SJSA1 (cell line): ENCODE results near the gene RNF7. TPM values are rescaled to one million over a fixed set of nuclear protein-coding genes. Genes with fewer than 3 reads are reported as not detected.
A peak's percentile ranks its signal among the peaks of the same experiment; 100 is the strongest.
"Not testable (repeated sequence)": the region's sequence is repeated elsewhere in the genome, so short reads cannot be mapped to it uniquely, and the experiment has no call there.

Experiments
- DNase-seq, 2 experiments: peaks; one replicate each; pipeline ENCODE4 v3.0.0-alpha.2; 2015 to 2020; ENCODE audit warnings: low spot score in 2 of 2, low read depth in 1 of 2
- H3K27ac ChIP-seq: fragments of 250-450 bp; sonication (Bioruptor Pico); 2 replicates; pipeline ENCODE4 v1.5.1; 2020; ENCODE audit warnings: mild to moderate bottlenecking, moderate library complexity
- H3K27me3 ChIP-seq: fragments of 250-450 bp; sonication (Bioruptor Pico); replicated peaks from 2 replicates; pipeline ENCODE4 v1.5.1; 2020; ENCODE audit warnings: mild to moderate bottlenecking, moderate library complexity
- H3K36me3 ChIP-seq: fragments of 250-450 bp; sonication (Bioruptor Pico); 2 replicates; pipeline ENCODE4 v1.5.1; 2020; ENCODE audit warnings: mild to moderate bottlenecking
- H3K4me1 ChIP-seq: fragments of 250-450 bp; sonication (Bioruptor Pico); replicated peaks from 2 replicates; pipeline ENCODE4 v1.6.1; 2021; ENCODE audit warnings: mild to moderate bottlenecking
- H3K4me3 ChIP-seq: fragments of 250-450 bp; sonication (Bioruptor Pico); 2 replicates; pipeline ENCODE4 v1.5.1; 2020; ENCODE audit warnings: mild to moderate bottlenecking
- H3K9me3 ChIP-seq: fragments of 250-450 bp; sonication (Bioruptor Pico); replicated peaks from 2 replicates; pipeline ENCODE4 v1.5.1; 2020; ENCODE audit warnings: mild to moderate bottlenecking
- total RNA-seq: library from RNA; depleted of rRNA; stranded (reverse); fragments of >200 nt; shearing (Covaris generic); gene quantifications from 2 replicates; pipeline ENCODE4 v1.2.3, GENCODE V29; 2014

Gene RNF7
- total RNA-seq, 1 experiment from 2014 or later: 150 TPM

DNA sequence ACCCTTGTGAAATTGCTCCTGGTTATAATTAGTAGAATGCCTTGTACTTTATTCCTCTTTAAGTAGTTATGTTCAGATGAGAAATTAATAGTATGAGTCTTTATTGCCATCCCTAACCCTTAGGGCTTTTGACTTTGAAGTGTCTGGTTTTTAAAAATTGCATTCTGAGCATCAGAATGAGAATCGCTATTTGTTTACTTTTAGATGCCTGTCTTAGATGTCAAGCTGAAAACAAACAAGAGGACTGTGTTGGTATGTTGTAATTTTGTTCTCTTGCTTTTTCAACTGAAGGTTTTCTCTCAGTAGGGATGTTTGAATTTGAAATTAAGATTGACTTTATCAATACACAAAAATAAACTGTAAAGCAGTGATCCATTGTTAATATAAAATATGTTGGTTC, 5.2 kb downstream of the RNF7 start:
- Histone ChIP-seq H3K36me3 (peaks cover 83% of the 10 kb centered on the region), H3K4me1 (peaks cover 45% of the 10 kb centered on the region), H3K9me3 (no peaks in the 10 kb centered on the region), H3K27ac (no peak overlapping the region), H3K27me3 (no peaks in the 10 kb centered on the region), H3K4me3 (no peak overlapping the region)
- no peak for DNase-seq

DNA sequence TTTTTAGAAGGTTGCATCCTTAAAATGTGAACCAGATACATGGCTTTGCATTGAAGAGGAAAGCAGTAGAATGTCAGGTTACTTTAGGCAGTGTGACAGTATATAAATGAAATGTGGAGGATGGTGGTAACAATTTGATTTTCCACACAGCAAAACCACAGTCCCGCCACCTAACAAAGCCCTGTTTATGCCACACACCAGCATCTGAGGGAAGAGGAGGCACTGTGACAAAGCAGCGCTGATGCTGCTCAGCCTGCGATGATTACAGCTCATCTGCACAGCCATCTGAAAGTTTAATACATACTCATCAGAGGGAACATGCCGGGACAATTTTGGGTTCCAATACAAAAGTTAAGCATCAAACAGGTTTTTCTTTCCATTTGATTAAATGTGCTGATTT, 8.9 kb downstream of the RNF7 start:
- no peaks in the 10 kb centered on the region for H3K9me3 ChIP-seq
- H3K4me3 ChIP-seq: no peak overlapping the region
- DNase-seq: peak; percentile 49 to 52
- peaks cover 31% of the 10 kb centered on the region for H3K4me1 ChIP-seq
- H3K27ac ChIP-seq: no peak overlapping the region
- H3K36me3 ChIP-seq: peaks cover 83% of the 10 kb centered on the region
- no peaks in the 10 kb centered on the region for H3K27me3 ChIP-seq

DNA sequence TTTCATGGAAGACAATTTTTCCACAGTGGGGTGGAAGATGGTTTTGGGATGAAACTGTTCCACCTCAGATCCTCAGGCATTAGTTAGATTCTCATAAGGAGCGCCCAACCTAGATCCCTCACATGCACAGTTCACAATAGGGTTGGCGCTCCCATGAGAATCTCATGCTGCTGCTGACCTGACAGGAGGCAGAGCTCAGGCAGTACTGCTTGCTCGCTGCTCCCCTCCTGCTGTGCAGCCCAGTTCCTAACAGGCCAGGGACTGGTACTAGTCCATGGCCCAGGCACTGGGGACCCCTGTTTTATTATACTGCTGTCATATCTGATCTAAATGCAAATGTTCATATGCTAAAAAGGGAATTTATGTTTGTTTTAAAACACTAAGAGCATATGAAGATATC, 15.3 kb downstream of the RNF7 start:
- no peaks in the 10 kb centered on the region for H3K4me1 ChIP-seq
- peaks cover 32% of the 10 kb centered on the region for H3K36me3 ChIP-seq
- no peak overlapping the region for H3K27ac ChIP-seq
- no peak for DNase-seq
- H3K9me3 ChIP-seq: no peaks in the 10 kb centered on the region
- H3K27me3 ChIP-seq: no peaks in the 10 kb centered on the region
- H3K4me3 ChIP-seq: no peak overlapping the region

DNA sequence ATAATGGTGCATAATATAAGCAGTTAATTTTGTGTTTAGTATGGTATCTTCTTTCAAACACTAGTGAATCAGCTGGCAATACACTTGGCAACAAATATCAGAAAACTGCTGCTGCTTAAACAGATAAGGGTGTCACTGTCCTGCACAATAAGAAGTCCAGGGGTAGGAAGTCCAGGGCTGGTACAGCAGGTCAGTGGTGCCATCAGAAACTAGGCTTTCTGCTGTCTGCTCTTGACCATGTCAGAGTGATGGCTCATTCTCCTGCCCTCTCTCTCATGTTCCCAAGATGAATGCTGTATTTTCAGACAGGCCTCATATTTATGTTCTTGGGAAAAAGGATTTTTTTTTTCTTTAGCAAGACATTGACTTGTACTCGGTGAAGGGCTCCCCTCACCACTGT, 15.9 kb downstream of the RNF7 start:
- Histone ChIP-seq H3K36me3 (peaks cover 26% of the 10 kb centered on the region), H3K27me3 (no peaks in the 10 kb centered on the region), H3K4me3 (no peak overlapping the region), H3K9me3 (no peaks in the 10 kb centered on the region), H3K4me1 (no peaks in the 10 kb centered on the region), H3K27ac (no peak overlapping the region)
- no peak for DNase-seq

DNA sequence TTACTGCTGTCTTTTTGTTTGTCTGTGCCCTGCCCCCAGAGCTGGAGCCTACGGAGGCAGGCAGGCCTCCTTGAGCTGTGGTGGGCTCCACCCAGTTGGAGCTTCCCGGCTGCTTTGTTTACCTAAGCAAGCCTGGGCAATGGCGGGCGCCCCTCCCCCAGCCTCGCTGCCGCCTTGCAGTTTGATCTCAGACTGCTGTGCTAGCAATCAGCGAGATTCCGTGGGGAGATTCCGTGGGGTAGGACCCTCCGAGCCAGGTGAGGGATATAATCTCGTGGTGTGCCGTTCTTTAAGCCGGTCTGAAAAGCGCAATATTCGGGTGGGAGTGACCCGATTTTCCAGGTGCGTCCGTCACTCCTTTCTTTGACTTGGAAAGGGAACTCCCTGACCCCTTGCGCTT, 24.5 kb downstream of the RNF7 start:
- not testable (repeated sequence) for H3K36me3 ChIP-seq, H3K9me3 ChIP-seq, H3K4me3 ChIP-seq, DNase-seq, H3K27ac ChIP-seq, H3K27me3 ChIP-seq
- H3K4me1 ChIP-seq: peaks cover 12% of the 10 kb centered on the region

DNA sequence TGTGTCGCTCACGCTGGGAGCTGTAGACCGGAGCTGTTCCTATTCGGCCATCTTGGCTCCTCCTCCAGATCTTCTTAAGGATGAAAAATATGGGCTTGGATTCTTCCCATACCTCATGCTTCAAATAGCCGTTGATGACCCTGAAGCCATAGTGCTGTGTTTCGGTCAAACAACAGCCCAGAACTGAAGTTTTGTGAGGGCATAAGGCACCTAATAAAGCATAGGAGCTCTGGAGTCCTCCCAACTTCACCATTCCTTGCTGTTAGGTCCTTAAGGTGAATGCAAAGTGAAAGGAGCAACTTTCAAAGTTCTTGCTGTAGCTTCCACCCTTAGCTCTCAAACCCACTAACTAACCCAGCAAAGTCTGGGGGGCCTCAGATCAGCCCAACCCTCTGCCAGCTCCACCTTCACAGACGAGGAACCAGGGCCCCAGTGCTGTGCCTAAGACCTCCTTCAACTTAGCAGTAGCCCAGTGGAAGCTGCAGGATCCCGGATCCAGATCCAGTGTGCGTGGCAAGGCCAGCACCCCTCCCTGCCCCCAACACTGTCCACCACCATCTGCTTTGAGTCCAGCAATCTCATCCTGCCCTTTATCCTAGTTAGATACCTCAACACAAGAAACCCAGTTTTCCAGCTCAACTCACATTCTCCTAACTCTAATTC, 25.1 kb downstream of the RNF7 start, which contains the start of gene GRK7:
GRK7 (plus strand) TSS at position 321 of the 663 bp plus-strand sequence. CDS start 14,877 bp downstream, outside the sequence.
- peaks cover 12% of the 10 kb centered on the region for H3K4me1 ChIP-seq
- H3K27me3 ChIP-seq: no peaks in the 10 kb centered on the region
- H3K4me3 ChIP-seq: no peak within 1 kb of the TSS
- no peaks in the 10 kb centered on the region for H3K9me3 ChIP-seq
- H3K27ac ChIP-seq: no peak within 1 kb of the TSS
- no peak for DNase-seq
- no peaks in the 10 kb centered on the region for H3K36me3 ChIP-seq

DNA sequence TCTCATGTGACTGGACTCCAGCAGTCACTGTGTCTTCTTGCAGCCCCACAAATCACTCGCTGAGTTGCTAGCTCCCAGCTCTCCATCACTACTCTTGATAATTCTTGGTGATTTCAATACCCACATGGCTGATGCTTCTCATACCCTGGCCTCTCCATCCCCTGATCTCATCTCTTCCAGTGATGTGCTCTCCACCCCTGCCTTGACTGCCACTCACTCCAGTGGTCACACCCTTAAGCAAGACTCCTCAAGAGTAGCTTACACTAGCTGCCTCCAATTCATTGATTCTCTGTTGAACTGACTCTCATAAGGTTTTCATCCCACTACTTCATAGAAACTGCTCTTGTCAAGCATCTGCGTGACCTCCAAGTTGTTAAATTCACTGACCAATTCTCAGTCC, 25.9 kb downstream of the RNF7 start:
- H3K36me3 ChIP-seq: no peaks in the 10 kb centered on the region
- H3K27me3 ChIP-seq: no peaks in the 10 kb centered on the region
- H3K27ac ChIP-seq: no peak overlapping the region
- DNase-seq: no peak
- no peak overlapping the region for H3K4me3 ChIP-seq
- H3K9me3 ChIP-seq: no peaks in the 10 kb centered on the region
- H3K4me1 ChIP-seq: peaks cover 14% of the 10 kb centered on the region

DNA sequence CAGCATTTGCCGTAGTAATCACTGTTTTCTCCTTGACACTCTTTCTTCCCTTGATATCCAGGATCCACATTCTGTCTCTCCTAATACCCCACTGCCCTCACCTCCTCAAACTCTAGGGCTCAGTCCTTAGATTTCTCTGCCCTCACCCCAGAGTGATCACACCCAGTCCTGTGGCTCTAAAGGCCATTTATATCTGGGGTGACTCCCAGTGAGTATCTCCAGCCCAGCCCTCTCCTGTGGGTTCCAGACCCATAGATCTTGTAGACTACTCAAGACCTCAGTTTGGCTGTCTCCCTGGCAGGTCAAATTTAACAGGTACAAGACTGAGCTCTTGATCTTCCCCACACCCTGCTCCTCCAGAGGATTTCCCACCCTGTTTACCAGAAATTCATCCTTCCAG, 26.4 kb downstream of the RNF7 start:
- no peak overlapping the region for H3K4me3 ChIP-seq
- H3K9me3 ChIP-seq: no peaks in the 10 kb centered on the region
- H3K36me3 ChIP-seq: no peaks in the 10 kb centered on the region
- peaks cover 19% of the 10 kb centered on the region for H3K4me1 ChIP-seq
- H3K27ac ChIP-seq: no peak overlapping the region
- no peak for DNase-seq
- H3K27me3 ChIP-seq: no peaks in the 10 kb centered on the region

DNA sequence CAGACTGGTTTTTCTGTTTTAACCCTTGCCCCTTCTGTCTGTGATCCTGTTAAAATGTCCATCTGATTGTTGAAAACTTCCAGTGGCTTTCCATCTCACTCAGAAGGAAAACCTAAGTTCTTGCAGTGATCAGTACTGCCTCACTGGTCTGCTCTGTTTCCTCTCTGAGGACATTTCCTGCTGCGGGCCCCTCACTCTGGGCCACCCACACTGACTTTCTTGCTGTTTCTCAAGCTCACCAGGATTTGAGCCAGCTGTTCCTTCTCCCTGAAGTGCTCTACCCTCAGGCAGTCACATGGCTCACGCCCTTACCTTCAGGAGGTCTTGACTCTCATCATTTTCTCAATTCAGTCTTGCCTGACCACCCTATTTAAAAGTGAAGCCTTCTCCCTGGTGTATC, 26.9 kb downstream of the RNF7 start:
- Histone ChIP-seq H3K9me3 (no peaks in the 10 kb centered on the region), H3K27ac (no peak overlapping the region), H3K27me3 (no peaks in the 10 kb centered on the region), H3K36me3 (no peaks in the 10 kb centered on the region), H3K4me1 (peaks cover 24% of the 10 kb centered on the region), H3K4me3 (no peak overlapping the region)
- peak in 1 of 2 experiments; percentile 39 for DNase-seq

DNA sequence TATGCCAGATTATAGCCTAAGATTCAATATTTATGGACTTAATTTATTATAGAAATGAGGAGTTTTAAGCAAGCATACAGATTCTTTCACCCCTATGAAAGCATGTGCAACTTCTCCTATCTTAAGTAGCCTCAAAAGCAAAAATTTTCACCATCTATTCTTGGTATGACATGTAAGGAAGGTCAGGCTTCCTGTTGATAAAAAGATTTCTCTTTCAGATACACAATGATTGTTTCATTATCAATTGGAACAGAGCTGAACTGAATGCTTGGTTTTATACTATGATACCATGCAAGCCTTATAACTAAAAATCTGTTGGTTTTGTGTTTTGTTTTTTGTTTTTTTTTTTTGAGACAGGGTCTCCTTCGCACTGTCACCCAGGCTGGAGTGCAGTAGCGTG, 29.0 kb downstream of the RNF7 start:
- Histone ChIP-seq H3K27ac (no peak overlapping the region), H3K4me3 (no peak overlapping the region), H3K36me3 (no peaks in the 10 kb centered on the region), H3K4me1 (peaks cover 25% of the 10 kb centered on the region), H3K9me3 (no peaks in the 10 kb centered on the region), H3K27me3 (no peaks in the 10 kb centered on the region)
- DNase-seq: no peak

DNA sequence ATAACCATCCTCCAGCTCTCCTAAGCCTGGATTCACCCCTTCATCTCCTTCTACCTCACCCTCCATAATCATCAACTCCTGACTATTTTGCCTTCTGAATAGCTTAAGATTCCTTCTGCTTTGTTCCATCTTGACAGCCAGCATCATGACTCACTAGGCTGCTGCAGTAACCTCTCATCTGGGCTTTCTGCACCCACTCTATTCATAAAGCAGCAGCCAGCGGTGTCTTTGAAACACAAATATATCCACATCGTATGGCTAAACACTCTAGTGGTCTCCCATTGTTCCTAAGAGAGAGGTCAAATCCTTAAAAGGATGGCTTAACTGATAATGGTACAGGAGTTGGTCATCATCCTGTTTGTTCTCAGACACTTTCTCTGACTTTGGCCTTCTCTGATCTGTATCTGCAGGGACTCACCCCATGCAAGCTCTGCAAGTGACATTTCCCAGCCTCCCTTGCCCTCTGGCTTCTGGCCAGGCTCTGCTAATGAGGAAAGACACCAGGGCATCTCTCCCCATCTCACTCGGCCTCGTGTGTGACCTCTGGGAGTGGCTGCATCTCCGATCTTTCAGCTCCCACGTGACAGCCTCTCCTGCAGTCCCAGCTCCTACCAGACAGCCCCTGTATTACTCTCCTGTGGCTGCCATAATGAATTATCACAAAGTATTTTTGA, 31.3 kb downstream of the RNF7 start:
- H3K4me3 ChIP-seq: no peak overlapping the region
- peaks cover 25% of the 10 kb centered on the region for H3K4me1 ChIP-seq
- peak; percentile 50 to 53 for DNase-seq
- H3K27ac ChIP-seq: no peak overlapping the region
- H3K36me3 ChIP-seq: no peaks in the 10 kb centered on the region
- no peaks in the 10 kb centered on the region for H3K27me3 ChIP-seq
- no peaks in the 10 kb centered on the region for H3K9me3 ChIP-seq

DNA sequence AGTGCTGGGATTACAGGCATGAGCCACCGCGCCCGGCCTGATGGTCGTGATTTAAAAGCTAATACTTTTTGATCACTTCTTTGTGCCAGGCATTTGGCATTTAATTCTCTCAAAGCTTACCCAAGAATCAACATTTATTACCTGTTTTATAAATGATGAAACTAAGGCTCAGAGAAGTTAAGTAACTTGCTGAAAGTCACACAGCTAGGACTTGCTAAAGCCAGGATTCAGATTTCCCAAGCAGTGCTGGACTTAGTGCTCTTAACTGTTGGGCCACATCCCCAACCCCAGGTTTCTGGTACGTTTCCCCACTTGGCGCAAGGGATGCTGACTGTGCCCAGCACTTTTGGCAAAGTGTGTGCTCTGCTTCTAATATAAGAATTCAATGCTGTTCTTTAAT, 35.6 kb downstream of the RNF7 start:
- Histone ChIP-seq H3K27me3 (no peaks in the 10 kb centered on the region), H3K4me3 (no peak overlapping the region), H3K4me1 (peaks cover 14% of the 10 kb centered on the region), H3K36me3 (no peaks in the 10 kb centered on the region), H3K27ac (no peak overlapping the region), H3K9me3 (no peaks in the 10 kb centered on the region)
- DNase-seq: no peak

DNA sequence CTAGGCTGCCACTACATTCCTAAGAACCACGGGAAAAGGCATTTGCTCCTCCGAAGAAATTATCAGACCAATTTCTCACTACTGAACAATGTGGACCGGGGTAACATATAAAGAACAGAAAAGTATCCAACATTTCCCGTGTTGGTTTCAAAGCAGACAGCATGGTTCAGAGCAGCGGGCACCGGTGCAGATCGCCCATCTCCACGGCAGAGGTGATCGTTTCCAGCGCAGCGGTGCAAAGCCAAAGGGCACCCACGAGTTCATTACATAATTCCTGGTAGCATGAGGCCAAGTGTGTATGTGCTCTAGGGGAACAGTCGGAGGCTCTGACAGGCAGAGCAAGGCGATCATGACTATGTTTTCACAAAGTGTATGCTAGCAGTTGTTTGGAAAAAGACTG, 38.3 kb downstream of the RNF7 start:
- H3K36me3 ChIP-seq: no peaks in the 10 kb centered on the region
- H3K9me3 ChIP-seq: no peaks in the 10 kb centered on the region
- no peak overlapping the region for H3K4me3 ChIP-seq
- no peaks in the 10 kb centered on the region for H3K27me3 ChIP-seq
- no peak overlapping the region for H3K27ac ChIP-seq
- no peak for DNase-seq
- no peaks in the 10 kb centered on the region for H3K4me1 ChIP-seq

DNA sequence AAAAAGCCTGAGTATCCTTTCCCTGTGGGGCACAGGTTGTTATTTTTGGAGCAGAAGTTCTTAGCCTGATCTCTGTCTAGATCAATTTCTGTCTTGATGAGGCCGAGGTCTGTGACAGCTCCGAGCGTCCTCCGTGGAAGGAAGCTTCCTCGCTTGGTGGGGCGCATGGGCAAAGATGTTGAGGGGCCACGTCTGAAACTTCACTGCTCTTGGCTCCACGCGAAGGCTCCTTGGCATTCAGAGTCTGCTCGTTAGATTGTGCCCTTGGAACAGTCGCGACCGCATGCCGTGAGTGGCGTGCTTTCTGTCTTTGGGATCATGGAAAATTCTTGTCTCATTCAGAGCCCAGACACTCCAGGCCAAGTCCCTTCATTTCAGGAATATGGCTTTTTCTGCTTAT, 38.8 kb downstream of the RNF7 start:
- DNase-seq: no peak
- Histone ChIP-seq H3K4me1 (no peaks in the 10 kb centered on the region), H3K4me3 (no peak overlapping the region), H3K27me3 (no peaks in the 10 kb centered on the region), H3K36me3 (no peaks in the 10 kb centered on the region), H3K27ac (no peak overlapping the region), H3K9me3 (no peaks in the 10 kb centered on the region)
